ENCODE measurements around the gene ZFHX3.

The ZFHX3 gene

GRCh38 chr16:72854267-72854959 lies 193.5 kb downstream of the ZFHX3 start:
- DNase-seq: no peak

DNA sequence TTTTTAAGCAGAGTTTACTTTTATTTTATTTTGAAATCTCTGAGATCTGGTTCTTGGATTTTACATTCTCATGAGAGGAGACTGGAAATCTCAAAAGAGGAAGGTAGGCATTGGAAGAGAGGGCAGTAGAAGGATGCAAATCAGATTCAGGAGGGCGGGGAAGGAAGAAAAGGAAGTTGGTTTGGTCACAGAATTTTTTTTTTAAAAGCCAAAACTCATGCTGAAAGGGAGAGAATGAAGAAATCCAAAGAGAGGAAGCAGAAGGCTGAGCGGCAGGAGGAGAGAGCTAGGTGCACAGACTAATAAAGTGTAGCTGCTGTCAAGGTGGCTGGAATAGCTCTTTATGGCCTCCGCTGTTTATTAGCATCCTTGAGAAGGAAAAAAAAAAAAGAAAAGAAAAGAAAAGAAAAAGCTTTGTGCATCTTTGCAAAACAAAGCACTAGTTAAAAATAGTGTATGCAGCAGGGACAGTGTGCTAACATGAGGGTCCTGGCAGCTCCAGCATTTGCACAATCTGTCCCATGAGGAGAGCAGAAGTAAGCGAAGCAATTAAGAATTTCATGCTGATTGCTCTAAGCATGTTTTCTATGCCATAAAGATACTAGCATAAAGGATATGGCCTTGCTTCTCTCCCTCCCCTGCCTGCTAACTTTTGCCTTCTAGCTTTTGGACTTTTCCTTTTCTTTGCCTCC lies 194.2 kb downstream of the ZFHX3 start:
- DNase-seq: no peak

DNA sequence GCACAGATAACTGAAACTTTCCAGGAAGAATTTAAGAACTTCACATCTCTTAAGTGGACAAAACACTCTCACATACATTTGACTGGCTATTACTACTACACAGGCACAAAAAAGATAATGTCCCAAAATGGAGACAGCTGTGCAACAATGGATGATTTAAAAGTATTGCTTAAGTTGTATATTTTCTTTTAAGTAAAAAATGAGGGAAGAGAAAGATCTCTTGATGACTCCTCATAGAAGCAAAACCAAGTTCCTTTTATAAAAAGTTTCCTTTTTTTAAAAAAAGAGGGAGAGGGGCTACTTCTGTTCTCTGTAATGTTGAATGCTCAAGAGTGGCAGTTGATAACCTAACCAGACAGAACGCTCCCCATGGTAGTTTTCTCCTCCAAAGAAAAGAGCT lies 195.5 kb downstream of the ZFHX3 start:
- DNase-seq: no peak

- DNase-seq: peak in 1 of 56 donors; percentile 11
Observed at GRCh38 chr16:72850853-72851252, 197.1 kb downstream of the ZFHX3 start.

GRCh38 chr16:72850021-72850420 lies 197.9 kb downstream of the ZFHX3 start:
- no peak for DNase-seq

DNA sequence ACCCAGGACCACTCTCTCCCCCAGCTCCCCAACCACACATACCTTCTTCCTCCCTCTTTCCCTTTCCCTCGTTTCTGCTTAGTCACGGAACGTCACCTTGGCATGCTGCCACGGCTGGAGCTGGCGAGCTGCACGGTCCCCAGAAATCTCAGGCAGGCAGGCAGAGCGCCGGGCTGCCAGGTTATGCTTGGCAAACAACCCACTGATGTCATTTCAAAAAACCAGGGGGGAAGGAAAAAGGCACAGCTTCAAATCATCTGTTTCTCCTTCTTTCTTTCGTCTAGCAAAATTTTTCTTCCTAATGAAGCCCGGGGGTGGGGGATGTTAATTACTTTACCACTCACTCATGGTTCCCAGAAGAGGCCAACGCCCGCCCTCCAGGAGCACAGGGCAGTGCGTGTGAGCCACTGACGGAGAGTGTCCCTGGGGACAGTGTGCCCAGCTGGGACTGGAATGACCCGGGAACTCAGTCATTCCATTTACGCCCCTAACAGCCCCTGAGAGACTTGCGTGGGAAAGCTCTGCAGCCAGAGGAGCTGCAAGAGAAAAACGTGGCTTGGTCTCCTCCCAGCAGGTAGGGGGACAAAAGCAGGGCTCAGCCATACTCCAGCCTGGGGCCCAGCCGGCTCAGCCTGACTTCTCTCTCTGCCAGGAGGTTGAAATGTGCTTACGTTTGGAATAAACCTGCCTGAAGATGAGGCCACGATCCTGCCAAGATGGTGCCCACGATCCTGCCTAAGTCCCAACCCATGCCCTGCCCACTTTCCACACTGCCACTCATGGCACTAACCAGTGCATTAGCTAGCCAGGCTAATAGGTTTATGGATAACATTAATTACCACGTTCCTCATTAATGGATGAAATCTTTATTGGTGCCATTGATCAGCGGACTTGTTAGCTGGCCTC lies 198.9 kb downstream of the ZFHX3 start:
- peak in 51 of 56 donors; percentile 17 to 89 (median 64) for DNase-seq

DNA sequence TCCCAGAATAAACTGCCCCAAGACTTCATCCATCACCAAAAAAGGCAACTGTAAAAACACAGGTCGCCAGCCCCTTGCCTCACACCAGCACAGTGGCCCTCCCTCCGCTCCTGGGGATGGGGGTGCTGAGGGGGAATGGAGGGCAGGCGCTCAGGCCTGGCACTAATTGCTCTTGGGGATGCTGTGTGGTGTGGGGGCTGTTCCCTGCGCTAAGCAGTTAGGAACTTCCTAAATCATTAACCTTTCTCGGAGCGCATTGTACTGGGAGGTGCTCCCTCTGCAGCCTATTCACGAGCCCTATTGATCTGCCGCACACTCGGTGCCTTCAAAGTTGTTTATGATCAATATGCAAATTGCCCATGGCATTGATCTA lies 199.9 kb downstream of the ZFHX3 start:
- DNase-seq: no peak

- DNase-seq: peak in 14 of 56 donors; percentile 6 to 38 (median 14)
Observed at GRCh38 chr16:72847187-72848027, 200.5 kb downstream of the ZFHX3 start.

DNA sequence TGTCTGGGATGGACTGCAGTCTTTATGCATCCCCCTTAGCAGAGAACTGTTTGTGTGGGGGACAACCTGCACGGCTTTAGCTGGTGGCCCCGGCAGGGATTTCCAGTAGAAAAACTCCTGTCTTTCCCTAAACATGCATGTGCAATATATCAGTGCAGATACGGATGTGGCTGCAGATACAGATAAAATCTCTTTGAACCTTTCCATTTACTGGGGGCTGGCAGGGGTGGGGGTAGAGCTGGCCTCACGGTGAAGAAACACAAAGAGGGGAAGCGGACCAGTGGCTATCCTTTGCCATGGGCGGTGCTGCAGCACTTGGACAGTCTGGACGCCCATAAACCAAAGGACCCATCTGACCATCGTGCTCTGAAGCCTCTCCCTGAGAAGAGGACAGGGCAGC lies 201.3 kb downstream of the ZFHX3 start:
- DNase-seq: no peak

DNA sequence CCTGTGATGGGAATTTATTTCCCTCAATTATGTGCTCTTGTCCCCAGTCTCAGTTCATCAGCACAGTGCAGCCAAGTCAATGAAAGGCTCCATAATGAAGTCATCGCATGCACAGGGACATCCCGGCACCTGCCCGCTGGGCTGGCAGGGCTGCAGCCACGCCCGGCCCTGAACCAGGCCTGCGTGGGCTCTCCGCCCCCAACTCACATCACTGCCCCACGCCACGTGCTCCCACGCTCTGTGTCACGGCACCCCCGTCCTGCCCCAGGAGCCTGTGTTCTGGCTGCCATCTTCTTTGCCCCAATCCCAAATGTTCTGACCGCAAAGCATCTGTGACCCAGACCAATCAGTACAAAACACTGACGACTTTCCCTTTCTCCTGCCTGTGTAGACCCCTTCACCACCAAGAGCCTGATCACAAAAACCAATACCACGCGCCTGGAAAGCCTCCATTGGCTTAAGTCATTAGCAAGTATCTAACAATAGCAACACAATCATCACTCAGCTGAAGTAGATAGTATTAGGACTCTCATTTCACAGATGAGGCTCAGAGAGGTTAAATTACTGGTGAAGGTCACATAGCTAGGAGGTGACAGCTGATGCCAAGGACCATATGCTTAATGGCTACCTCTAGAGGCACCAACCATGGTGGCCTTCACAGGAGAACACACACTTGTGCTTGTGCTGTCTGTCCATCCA lies 202.5 kb downstream of the ZFHX3 start:
- DNase-seq: no peak

DNA sequence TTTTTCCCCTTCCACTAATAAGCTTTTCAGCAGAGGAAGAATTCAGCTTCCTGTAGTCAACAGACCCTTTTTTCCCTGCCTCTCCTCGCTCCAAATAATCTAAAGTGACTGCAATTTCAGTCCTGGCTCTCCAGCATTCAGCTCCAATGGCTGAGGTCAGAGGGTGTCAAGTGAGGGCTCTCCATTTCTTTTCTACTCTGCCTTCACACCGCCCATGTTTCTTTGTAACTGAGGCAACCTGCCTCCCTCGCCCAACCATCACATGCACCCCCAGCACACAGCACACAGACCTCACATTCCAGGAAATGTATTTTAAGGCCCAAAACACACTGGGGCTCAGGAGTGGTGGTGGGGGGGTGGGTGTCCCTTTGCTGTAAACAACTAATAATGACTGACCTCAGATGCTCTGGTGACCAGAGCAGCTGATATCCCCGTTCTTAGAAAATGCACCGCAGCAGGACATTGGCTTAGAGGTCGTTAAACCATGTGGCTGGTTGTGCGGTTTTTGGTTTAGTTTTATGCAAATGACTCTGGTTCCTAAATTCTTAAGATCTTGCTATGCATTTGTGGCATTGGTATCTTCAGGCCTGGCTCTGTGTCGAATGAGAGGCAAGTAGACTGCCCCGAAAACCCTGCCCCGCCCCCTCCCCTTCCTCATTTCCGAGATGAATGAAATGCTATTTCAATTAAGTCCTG lies 203.6 kb downstream of the ZFHX3 start:
- no peak for DNase-seq

DNA sequence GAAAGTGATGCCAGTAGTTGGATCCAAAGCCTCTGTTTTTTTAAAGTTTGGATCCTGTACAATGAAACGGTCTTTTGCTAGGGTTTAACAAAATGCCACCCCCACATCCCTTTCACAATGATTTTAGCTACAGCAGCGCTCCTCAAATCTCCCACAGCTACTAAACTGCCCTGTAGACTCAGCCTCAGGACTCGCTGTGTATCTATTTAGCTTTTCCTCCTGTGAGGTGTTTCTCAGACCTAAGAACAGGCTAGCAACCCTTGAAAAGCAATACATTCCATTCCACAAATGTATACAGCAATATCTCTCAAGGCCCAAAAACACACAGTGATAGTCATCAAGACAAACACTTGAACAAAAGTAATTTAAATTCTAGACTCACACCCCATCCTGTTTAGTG lies 206.4 kb downstream of the ZFHX3 start:
- no peak for DNase-seq

DNA sequence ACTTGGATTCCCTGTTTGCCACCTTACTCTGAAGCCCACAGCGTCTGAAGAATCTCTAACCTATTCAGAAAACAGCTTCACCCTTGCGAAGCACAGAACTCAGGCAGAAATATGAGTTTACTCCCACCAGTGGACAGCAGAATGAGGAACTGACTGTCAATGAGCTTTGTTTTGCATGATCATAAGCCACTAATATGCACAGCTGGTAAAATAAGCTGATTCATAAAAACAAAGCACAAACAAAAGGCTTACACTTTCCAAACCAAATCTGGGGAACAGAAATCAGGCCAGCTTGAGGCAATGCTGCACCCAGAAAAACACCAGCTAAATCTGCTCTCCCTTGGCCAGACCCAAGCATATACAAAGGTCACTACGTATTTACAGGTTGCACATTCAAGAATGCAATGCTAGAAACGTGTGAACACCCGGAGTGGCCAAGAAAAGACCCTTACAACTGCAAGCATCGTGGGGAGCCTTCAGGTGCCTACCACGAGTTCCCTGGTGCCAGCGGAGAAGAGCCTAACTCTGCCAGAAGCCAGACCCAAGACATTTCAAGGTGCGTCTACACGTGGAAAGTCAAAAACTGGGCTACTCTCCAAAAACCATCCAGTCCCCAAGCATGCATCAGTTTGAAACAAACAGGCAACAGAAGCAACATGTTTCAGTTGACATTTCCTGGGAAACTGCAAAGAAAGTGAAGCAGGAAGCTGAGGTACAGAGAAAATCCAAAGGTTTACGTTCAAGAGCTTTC lies 207.1 kb downstream of the ZFHX3 start:
- DNase-seq: no peak

GRCh38 chr16:72838951-72839350 lies 209.0 kb downstream of the ZFHX3 start:
- DNase-seq: no peak

- no peak for DNase-seq
Observed at GRCh38 chr16:72838586-72838910, 209.4 kb downstream of the ZFHX3 start.

GRCh38 chr16:72837846-72838585 lies 209.9 kb downstream of the ZFHX3 start:
- no peak for DNase-seq

DNA sequence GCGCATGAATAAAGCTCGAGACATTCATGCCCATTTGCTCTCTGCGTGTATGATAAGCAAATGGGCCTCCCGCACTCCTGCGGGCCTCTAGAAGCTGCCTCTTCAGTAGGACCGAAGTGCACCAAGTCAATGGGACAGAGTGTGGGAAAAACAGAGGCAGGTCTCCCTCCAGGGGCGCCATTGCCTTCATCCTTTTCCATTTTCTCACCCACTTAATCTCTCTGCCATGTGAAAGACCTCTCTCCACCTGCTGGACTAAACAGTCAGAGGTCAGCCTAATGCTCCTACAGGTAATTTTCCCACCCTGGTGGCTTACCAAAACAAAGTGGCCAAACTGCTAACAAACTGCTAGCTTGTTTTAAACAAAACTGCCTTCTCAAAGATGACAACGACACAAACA lies 210.9 kb downstream of the ZFHX3 start:
- DNase-seq: no peak

GRCh38 chr16:72836181-72836580 lies 211.7 kb downstream of the ZFHX3 start:
- DNase-seq: no peak

DNA sequence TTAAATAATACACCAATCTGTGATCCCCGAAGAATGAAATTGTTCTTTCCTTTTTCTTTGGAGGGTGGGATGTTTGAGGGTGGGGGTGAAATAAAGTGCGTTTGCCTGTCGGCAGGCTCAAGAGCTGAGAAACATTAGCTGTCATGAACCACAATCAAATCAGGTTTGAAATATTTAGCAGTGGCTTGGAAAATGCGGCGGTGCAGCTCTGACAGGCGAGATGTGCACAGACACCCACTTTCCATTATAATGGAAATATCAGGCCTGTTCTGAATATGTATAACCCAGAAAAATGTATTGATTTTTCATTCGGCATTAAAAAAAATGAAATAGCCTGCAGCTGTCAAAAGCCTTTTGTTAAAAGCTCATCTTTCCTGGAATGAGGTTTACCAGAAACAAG lies 212.8 kb downstream of the ZFHX3 start:
- DNase-seq: no peak
